Measurements from ENCODE around the gene MGLL.
A peak's percentile ranks its signal among the peaks of the same experiment; 100 is the strongest.

Gene MGLL

GRCh38 chr3:127678611-127679533, 143.4 kb downstream of the MGLL start:
- FAIRE-seq (no peak), DNase-seq (ENCODE audit: low spot score) (no peak)

- DNase-seq (ENCODE audit: low spot score) (no peak), FAIRE-seq (no peak)
Observed at GRCh38 chr3:127678315-127678599, 144.1 kb downstream of the MGLL start.

GRCh38 chr3:127677541-127678314, 144.6 kb downstream of the MGLL start:
- FAIRE-seq (no peak), DNase-seq (ENCODE audit: low spot score) (no peak)

GRCh38 chr3:127676921-127677351, 145.4 kb downstream of the MGLL start:
- no peak for FAIRE-seq
- no peak for DNase-seq (ENCODE audit: low spot score)

- DNase-seq (ENCODE audit: low spot score) = no peak
- FAIRE-seq = no peak
Observed at GRCh38 chr3:127676456-127676855, 145.9 kb downstream of the MGLL start.

GRCh38 chr3:127675651-127676391, 146.5 kb downstream of the MGLL start:
- DNase-seq (ENCODE audit: low spot score) (no peak), FAIRE-seq (no peak)

- no peak for DNase-seq (ENCODE audit: low spot score)
- no peak for FAIRE-seq
Observed at GRCh38 chr3:127674790-127675189, 147.5 kb downstream of the MGLL start.

- DNase-seq (ENCODE audit: low spot score) (no peak), FAIRE-seq (no peak)
Observed at GRCh38 chr3:127674101-127674721, 148.1 kb downstream of the MGLL start.

GRCh38 chr3:127673191-127674100, 148.9 kb downstream of the MGLL start:
- no peak for FAIRE-seq
- DNase-seq (ENCODE audit: low spot score) = peak; percentile 60

- FAIRE-seq (no peak), DNase-seq (ENCODE audit: low spot score) (peak; percentile 95)
Observed at GRCh38 chr3:127672429-127673190, 149.7 kb downstream of the MGLL start, which contains the start of gene ABTB1. ABTB1 (plus strand) TSS chr3:127672952; CDS start chr3:127673026, 74 bp downstream.

- no peak for FAIRE-seq
- peak; percentile 41 for DNase-seq (ENCODE audit: low spot score)
Observed at GRCh38 chr3:127671523-127672428, 150.5 kb downstream of the MGLL start.

- no peak for FAIRE-seq
- DNase-seq (ENCODE audit: low spot score) = no peak
Observed at GRCh38 chr3:127670761-127671522, 151.4 kb downstream of the MGLL start.

- FAIRE-seq (no peak), DNase-seq (ENCODE audit: low spot score) (no peak)
Observed at GRCh38 chr3:127670229-127670559, 152.1 kb downstream of the MGLL start.

- no peak for FAIRE-seq
- DNase-seq (ENCODE audit: low spot score) = no peak
Observed at GRCh38 chr3:127669541-127670228, 152.6 kb downstream of the MGLL start.

GRCh38 chr3:127668906-127669305, 153.4 kb downstream of the MGLL start:
- FAIRE-seq = no peak

GRCh38 chr3:127667119-127667681, 155.1 kb downstream of the MGLL start:
- FAIRE-seq (no peak), DNase-seq (ENCODE audit: low spot score) (no peak)

More at GRCh38 chr3:127668906-127669305, 153.4 kb downstream of the MGLL start:
- DNase-seq (ENCODE audit: low spot score) = no peak

GRCh38 chr3:127666676-127667075, 155.6 kb downstream of the MGLL start:
- FAIRE-seq (no peak), DNase-seq (ENCODE audit: low spot score) (no peak)

All from urothelium cell line (cell line).